ENCODE results near the gene CCDC174.

CCDC174 gene

GRCh38 chr3:14619605-14620004 lies 32.0 kb upstream of the CCDC174 start:
- TF ChIP-seq ZFX (IDR thresholded peaks at IDR 0.05): no peak
- TF ChIP-seq, protein P1, sequence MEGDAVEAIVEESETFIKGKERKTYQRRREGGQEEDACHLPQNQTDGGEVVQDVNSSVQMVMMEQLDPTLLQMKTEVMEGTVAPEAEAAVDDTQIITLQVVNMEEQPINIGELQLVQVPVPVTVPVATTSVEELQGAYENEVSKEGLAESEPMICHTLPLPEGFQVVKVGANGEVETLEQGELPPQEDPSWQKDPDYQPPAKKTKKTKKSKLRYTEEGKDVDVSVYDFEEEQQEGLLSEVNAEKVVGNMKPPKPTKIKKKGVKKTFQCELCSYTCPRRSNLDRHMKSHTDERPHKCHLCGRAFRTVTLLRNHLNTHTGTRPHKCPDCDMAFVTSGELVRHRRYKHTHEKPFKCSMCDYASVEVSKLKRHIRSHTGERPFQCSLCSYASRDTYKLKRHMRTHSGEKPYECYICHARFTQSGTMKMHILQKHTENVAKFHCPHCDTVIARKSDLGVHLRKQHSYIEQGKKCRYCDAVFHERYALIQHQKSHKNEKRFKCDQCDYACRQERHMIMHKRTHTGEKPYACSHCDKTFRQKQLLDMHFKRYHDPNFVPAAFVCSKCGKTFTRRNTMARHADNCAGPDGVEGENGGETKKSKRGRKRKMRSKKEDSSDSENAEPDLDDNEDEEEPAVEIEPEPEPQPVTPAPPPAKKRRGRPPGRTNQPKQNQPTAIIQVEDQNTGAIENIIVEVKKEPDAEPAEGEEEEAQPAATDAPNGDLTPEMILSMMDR (conservative IDR thresholded peaks at IDR 0.05): no peak
- H3K27ac ChIP-seq: no peak overlapping the region

GRCh38 chr3:14620512-14620911 lies 31.1 kb upstream of the CCDC174 start:
- TF ChIP-seq, protein P1 (conservative IDR thresholded peaks at IDR 0.05): no peak
- TF ChIP-seq ZFX (IDR thresholded peaks at IDR 0.05): no peak
- no peak overlapping the region for H3K27ac ChIP-seq

DNA sequence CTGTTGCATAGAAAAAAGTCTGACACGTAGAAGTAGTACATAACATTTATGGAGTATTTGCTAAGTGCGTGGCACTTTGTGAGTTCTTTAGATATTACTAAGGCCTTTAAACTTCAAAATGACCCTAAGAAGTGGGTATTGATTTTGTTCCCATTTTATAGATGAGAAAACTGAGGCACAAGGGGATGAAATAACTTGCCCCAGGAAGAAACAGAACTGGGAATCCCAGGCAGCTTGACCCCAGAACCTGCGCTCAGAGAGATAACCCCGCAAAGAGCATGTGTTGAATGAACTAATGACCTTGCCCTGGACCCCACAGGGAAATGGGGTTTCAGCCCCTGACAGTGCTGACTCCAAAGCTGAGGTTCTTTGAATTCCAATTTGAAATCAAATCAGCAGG lies 30.5 kb upstream of the CCDC174 start:
- TF ChIP-seq ZFX (IDR thresholded peaks at IDR 0.05): no peak
- H3K27ac ChIP-seq: no peak overlapping the region

DNA sequence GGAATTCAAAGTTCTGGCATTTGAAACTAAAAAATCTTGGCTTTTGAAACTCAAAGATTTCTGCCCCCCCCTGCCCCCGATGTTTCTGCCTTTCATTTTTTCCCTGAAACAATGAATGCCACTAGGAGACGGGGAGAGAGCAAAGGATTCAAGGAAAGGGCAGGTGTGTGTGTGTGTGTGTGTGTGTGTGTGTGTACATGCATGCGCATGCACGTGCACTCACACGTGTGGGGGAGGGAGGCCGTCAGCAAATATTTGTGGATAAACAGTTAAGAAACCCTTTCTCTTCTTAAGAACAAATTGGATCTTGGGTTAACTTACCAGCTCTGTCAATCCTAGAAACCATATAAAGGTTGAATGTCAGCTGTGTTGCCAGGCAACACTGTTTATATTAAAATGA lies 29.2 kb upstream of the CCDC174 start:
- TF ChIP-seq ZFX (IDR thresholded peaks at IDR 0.05): no peak
- TF ChIP-seq, protein P1 (conservative IDR thresholded peaks at IDR 0.05): no peak
- no peak overlapping the region for H3K27ac ChIP-seq

DNA sequence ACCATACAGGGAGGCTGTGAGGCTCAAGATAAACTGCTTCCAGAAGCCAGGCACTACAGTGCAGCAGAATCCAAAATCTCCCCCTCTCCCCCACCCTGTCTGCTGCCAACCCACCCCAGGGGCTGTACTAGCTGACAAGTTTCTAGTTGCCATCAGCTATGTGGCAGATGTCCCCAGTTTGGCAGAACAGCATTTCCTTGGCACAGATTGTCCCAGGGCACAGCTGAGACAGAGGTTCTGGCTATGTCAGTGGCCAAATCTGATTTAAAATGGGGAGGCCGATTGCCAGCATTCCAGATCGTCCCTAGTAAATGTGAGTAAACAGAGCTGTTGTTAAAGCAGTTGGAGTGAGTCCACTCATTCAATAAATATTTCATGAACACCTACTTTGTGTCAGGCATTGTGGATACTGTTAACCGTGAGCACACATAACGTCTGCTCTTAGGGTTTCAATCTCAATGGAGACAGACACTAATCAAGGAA lies 28.0 kb upstream of the CCDC174 start:
- TF ChIP-seq ZFX (IDR thresholded peaks at IDR 0.05): no peak
- TF ChIP-seq, protein P1 (conservative IDR thresholded peaks at IDR 0.05): no peak
- H3K27ac ChIP-seq: no peak overlapping the region

DNA sequence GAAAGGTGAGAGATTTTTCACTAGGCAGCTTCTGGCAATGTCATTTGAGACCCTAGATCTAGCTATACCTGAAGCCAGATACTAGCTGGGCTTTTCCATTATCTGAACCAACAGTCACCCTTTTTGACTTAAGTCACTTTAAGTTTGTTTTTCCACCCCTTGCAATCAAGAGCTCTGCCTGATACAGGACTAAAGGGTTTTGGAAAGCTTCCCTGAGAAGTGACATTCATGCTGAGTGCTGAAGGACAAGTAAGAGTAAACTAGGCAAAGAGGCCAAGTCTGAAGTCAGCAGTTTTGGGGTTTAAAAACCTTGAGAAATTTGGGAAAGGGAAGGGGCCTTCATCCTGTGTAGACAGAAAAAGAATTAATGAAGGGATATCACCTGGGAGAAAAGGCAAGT lies 27.1 kb upstream of the CCDC174 start:
- H3K27ac ChIP-seq: no peak overlapping the region
- no peak for TF ChIP-seq ZFX (IDR thresholded peaks at IDR 0.05)
- TF ChIP-seq, protein P1 (conservative IDR thresholded peaks at IDR 0.05): no peak

DNA sequence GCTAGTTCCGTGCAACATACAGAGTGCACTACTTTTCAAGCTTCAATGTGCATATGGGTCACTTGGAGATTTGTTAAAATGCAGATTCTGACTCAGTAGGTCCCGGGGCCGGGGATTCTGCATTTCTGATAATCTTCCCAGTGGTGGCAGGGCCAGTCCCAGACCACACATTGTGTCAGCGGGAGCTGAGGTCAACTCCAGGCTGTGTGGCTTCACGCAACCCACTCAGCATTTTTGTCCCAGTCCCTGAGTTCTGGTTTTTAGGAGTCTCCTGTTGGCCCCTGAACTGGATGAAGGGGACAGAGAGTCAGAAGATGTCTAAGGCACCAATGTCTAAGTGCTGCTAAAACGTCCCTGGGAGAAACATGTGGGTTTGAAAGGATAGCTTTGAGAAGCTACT lies 26.1 kb upstream of the CCDC174 start:
- no peak for TF ChIP-seq ZFX (IDR thresholded peaks at IDR 0.05)
- TF ChIP-seq, protein P1 (conservative IDR thresholded peaks at IDR 0.05): no peak
- H3K27ac ChIP-seq: no peak overlapping the region

DNA sequence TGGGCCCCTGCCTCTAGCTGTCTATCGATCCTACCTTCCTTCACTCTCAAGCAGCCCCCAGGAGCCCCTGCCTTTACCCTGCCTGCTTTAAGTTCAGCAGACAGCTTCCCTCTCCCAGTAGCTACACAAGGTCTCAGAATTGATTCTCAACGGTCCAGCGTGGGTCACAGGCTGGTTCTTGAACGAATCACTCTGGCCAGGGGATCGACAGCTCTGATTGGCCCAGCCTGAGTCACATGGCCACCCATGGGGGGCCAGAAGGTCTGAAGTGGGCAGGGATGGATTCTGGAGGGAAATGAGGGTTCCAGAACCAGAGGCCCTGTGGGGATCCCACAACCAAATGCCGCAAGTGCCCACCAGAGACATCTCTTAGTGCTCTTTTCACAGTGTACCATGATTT lies 23.7 kb upstream of the CCDC174 start:
- TF ChIP-seq, protein P1 (conservative IDR thresholded peaks at IDR 0.05): no peak
- TF ChIP-seq ZFX (IDR thresholded peaks at IDR 0.05): no peak

More for the DNA sequence above, 23.7 kb upstream of the CCDC174 start:
- H3K27ac ChIP-seq: no peak overlapping the region

Measured in C4-2B (cell line).